GM21515 (cell line): ENCODE results near the gene SPOCK1.

ENCODE experiments used
- ATAC-seq: cut with Tn5 transposase; IDR thresholded peaks from one replicate; pipeline ENCODE4 v1.9.1; 2021; ENCODE audit not compliant: unreplicated experiment

The SPOCK1 gene

DNA sequence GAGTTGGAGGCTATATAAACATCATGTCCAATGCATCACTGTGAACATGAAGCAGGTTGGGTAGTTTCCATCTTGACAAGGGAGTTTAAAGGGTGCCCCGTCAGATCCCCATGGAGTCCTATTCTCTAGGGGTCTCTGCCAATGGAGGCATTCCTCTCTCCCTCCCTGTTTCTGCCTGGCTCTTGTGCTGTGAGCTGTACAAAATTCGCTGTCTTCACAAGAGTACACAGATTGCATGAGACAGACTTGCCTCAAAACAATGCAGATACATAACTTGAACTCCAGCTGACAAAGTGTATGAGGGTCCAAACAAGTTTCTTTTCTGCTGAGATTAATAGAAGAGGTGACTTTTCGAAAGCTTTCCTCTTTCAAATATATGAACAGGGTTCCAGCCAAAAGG is 165.2 kb downstream of the SPOCK1 start:
- ATAC-seq, result no peak

DNA sequence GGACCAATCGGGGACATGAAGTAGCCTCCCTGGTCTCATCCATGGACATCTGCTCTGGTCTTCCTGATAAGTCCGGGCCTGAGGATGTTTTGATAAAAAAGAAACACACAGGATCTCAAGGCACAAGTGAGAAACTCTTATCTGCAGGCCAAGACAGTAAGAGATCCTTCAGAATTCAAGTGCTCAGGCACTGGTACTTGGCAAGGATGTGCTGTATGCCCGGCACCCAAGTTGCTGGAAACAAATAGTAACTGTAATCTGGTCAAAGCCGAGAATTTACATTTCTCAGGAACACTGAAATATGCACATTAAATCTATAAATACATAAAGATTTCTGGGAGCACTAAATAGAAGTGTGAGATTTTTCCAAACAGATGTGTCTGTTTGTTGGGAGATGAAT is 165.7 kb downstream of the SPOCK1 start:
- no peak for ATAC-seq

DNA sequence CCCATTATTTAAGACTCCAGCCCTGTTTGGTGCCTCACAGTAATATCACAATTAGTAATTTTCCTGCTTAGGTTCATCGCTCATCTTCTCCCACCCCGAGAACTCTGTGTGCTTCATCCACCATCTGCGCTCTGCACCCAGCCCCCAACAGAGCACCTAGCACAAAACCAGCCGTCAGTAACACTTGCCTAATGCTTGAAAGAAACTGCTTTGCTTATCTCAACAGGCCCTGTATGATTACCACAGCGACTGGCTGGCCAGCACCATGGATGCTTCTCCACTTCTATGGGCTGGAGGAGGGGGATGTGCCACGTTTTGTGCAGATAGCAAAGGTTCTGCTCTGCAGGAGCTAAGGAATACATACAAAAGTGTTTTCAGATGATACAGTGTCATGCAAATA is 166.8 kb downstream of the SPOCK1 start:
- ATAC-seq, result no peak

DNA sequence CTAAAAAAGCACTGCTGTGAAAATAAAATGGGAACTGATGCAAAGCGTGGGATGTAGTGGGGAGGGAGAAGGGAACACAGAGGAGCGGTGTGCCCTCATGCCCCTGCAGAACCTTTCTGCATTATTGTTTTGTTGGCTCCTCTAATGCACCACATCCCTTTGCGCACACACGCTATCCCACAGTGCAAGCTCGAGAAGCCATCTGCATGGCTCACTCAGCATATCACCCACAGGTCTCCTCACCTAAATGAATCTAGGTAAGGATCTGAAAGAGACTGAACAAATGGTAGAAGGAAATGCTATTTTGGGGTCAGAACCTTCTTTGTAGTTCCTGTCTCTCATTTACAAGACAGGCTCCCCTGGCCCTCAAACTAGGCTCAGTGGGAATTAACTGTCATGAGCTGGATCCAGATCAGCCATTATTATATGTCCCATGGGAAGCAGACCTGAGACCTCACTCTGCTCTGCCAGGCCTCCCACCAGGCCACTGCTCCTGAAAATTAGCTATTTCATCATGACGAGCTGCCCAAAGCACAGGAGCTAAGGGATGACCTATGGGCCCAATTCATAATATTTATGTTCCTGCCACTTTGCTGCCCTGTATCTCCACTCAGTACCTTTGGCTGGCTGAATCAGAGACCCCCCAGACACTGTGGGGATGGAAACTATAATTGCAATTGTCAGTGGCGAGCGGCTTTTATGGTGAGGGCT is 169.4 kb downstream of the SPOCK1 start:
- ATAC-seq, result no peak

DNA sequence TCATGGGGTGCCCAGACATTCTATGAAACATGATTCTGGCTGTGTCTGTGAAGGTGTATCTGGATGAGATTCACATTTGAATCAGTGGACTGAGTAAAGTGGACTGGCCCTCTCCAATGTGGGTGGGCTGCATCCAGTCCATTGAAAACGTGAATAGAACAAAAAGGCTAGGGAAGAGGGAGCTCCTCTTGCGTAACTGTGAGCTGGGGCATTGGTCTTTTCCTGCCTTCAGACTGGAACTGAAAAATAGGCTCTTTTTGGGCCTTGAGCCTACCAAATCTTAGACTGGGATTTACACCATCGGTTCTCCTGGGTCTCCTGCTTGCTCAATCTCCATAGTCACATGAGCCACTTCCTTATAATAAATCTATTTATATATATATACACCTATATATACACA is 170.1 kb downstream of the SPOCK1 start:
- no peak for ATAC-seq

DNA sequence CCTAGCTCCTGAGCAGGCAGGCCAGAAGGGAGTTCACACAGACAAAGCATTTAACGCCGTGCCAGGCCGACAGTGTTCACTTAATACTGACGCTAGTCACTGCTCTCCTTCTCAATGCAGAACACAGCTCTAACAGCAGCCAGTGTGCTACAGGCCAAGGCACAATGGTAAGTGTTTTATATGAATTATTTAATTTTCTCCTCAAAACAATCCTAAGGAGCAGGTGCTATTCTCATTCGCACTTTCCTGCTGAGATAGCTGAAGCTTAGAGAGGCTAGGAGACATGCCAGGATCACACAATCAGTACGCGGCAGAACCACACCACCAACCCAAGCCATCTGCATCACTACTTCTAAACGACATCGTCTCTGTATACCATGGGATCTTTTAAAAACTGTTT is 170.7 kb downstream of the SPOCK1 start:
- ATAC-seq, result no peak

DNA sequence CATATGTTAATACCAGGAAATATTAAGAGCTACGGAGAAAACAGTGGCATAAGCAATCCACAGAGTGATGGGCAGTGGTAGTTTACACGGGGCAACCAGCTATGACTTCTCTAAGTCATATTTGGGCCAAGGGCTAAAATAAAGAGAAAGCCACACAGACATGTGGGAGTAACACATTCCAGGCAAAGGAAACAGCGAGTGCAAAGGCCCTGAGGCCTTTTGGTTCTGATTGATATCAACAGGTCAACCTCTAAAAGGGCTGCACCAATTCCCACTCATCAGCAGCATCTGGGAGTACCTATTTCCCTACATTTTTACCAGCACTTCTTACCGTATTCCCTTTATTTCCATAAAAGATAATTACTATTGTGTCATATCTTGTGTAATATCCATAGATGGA is 173.4 kb downstream of the SPOCK1 start:
- ATAC-seq, result no peak

DNA sequence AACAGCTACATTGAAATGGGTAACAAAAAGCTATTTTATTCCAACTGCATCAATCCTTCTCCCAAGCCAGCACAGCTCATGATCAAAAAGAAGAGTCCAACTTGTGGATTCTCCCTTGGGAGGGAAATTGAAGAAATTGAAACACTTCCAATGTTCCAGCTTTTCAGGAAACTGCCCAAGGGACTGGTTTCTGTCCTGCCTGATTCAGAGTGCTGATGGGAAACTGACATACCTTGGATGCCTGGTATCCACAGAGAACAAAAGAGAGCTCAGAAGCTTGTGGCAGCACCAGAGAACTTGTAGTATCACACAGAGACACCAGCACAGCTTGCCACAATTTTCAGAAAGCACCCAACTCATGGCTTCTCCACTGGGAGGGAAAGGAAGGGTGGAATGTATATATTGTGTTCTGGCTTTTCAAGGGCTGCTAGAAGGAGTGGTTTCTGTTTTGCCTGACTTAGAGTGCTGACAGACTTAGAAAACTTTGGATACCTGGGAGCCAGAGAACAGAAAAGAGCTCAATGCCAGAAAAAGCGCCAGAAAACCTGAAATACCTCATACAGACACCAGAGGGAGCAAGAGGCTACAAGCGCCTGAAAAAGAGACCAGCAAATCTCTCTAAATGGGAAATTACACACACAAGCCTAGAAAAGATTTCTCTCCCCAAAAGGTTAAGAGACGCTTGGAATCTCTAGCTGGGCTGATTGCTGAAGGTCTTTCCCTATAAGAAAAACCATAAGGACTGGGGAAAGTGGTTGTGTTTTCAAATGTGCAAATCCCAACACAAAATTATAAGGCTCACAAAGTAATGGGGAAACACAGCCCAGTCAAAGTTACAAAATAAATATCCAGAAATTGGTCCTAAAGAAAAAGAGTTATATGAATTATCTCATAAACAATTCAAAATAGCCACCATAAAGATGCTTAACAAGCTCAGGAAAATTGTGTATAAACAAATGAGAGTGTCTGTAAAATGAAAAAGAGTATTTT is 178.8 kb downstream of the SPOCK1 start:
- ATAC-seq, result peak; percentile 56

DNA sequence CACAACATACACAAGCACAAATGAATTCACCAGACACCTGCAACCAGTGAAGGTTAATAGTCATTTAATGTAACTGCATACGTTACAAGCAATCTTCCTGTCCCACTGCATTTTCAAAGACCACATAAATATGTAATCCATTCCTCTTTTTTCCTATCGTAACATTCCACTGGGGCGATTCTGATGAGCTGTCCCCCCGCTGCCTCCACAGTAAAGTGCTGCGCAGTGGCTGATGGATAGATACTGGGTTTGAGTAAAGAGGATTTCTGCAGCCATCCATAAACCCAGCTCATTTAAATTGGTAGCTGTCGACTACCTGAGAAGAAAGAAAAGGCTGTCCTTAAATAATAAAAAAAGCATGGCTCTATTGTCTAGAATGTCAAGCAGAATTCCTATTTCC is 181.1 kb downstream of the SPOCK1 start:
- ATAC-seq, result no peak

DNA sequence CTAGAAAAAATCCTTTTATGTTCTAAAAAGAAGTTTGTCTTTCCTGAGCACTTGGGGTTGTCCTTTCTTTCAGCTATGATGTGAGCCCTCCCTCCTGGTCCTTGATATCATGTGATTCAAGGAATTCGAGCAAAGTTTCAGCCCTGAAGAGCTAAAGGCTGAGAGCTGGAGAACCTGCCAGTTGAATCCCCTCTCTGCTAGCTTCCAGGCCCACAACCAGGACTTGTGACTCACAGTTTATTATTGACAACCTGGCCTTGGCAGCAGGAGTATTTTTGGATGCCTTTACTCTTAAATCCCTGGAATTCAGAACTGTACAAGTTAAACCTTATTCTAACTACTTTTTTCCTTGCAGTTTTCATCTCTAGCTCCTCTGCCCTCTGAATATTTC is 182.8 kb downstream of the SPOCK1 start:
- no peak for ATAC-seq

DNA sequence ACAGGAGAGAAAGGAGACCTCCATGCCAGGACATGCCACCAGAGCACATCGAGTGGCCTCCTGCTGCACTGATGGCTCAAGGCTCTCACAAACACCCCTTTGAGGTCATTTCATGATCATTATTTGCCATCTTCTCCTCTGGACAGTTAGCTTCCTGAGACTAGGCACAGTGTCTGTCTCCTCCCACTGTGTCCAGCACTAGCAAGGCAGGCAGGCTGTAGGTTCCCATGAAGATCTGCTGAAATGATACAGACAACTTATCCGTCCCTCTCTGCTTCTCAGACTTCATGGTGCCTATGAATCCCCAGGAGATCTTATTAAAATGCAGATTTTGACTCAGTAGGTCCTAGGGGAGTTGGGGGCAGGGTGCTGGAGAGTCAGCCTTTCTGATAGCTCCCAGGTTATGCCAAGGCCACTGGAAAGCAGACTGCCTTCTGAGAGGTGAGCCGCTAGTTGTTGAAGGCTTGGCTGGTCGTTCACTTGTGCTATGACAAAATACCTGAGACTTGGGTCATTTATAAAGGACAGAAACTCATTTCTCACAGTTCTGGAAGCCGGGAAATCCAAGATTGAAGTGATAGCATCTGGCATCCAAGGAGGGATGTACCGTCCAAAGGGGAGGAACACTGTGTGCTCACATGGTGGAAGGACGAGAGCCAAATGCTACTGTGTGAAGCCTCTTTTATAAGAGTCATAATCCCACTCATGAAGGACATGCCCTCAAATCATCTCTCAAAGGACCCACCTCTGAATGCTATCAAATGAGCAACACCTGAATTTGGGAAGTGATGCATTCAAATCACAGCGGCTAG is 183.4 kb downstream of the SPOCK1 start:
- ATAC-seq, result no peak

DNA sequence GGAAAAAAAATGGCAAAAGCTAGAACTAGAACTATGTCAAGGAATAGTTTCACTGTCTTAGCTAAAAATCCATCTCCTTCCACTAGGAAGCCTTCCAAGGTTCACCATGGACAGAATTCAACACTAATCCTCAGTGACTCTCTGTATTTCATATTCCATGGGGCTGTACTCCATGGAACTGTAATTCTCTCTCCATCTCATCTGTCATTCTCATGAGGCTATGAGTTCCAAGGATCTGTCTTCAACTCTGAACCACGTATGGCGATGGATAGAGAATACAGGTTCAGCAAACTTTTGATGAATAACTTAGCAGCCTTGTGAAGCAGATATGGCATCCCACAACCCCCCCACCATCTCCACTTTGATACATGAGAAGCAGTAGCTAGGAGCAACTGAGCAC is 184.0 kb downstream of the SPOCK1 start:
- ATAC-seq, result no peak

DNA sequence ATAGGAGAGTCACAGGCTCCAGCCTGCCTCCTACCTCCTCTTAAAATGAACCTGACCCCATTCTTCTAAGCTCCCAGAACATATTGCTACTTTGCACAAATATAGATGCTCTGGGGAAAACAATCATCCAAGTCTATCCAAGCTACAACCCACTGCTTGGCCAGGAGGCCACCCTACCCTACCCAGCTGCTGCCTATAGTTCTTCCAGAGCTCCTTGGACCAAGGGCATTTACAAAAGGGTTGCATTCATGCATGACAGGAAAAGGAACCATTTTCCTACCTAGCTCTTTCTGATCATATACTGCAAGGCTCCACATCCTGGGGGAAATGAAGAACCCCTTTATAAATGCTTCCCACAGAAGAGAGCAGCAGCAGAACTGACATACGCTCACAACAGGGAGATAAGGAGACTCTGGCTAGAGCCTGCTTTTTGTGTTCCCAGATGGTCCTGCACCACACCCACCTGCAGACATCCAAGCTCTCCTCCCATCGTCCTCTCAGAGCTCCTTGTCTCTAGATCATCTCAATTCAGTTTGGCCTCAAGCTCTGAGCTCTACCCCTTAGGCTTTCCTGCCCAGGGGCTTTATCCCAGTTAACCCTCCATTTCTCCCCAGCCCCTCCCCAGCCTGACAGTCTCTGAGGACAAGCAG is 185.5 kb downstream of the SPOCK1 start:
- no peak for ATAC-seq

DNA sequence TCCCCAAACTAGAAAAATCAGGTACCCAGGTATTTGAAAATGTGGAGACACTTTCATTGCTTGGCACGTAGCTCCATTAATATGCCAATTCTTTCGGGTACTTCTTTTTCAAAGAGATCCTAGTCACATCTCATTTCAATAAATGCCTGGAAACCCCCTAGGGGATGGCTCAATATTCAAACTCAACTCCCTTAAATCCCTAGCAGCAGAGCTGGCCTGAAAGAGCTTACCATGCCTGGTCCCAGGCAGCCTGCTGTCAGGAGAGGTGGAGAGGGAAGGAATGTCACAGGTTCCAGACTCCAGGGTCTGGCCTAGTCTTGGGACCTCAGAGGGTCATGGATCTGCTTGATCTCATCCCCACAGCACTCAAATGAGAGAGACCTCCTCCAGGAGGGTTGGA is 187.1 kb downstream of the SPOCK1 start:
- no peak for ATAC-seq

DNA sequence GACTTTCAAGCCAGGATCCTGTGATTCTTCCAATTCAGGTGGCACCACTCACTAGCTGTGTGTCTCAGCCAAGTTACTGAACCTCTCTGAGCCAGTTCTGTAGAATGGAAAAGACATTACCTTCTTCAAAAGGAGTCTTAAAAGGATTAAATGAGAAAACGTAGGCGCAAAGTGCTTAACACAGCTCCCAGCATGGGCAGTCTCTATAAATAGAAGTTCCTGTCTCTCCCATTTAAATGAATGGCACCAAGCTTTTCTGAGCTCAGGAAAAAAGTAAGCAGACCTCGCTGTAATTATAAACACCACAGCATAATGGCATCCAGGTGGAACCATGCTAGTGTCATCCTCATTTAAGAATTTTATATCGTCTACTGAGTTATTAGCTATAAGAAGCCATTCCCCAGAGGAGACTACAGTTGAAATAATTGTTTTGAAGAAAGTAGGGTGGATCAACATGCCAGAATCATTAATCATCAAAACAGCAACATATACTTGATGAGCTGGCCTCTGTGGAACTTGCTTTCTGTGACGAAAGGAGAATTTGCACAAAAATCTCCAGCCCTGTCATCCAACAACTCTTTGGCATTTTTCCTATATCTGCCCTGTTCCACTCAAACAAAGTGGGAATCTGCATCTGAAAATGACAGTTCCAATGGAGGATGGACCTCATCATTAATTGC is 188.9 kb downstream of the SPOCK1 start:
- ATAC-seq, result no peak

DNA sequence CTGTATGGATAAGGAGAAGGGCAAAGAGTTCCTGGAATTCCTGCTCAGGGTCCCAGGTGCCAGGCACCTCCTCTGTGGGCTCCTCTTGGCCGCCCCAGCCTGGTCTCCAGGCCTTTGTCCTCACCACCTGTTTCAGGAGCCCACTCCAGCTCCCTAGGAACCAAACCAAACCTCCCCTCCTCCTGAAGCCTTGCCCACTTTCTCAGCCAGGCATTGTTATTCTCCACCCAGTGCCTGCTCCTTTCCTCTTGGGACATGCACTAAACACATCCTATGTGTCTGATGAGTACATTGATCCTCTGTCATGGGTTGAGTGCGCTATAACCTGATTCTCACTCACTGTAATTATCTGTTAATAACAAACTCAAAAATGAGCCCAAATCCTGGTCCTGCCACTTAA is 189.8 kb downstream of the SPOCK1 start:
- no peak for ATAC-seq

DNA sequence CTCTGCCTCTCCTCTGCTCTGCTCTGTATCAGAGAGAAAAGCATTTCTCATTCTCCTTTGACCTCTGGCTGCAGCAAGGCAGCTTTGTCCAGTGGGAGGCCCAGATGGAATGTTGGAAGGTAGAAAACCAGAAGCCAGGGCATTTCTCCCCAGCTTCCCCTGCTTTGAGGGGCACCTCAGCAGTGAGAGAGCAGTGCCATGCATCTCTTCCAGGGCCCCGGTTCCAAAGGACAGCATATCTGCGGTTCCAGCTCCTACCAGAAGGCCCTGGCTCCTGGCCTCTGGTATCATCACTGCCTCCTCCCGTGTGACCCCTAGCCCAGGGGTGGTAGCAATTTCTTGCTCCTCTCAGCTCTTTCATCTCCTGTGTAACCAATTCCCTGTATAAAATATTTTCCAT is 190.8 kb downstream of the SPOCK1 start:
- ATAC-seq, result no peak

DNA sequence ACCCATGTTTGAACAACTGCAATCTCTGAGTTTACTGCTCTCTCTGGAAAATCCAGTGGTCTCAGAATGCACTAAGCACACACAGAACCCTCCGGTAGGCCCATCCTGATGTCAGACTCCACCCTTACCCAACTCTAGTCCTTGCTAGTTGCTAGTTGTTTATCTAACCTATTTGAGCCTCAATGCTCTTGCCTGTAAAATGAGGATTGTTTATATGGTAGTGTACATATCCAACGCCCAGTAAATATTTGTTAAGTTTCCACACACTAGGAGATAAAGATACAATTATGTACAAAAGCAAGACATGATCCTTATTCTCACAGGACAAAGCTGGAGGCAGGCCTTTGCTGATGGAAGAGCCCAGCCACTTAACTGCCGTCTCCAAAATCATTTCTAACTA is 192.2 kb downstream of the SPOCK1 start:
- ATAC-seq, result no peak

DNA sequence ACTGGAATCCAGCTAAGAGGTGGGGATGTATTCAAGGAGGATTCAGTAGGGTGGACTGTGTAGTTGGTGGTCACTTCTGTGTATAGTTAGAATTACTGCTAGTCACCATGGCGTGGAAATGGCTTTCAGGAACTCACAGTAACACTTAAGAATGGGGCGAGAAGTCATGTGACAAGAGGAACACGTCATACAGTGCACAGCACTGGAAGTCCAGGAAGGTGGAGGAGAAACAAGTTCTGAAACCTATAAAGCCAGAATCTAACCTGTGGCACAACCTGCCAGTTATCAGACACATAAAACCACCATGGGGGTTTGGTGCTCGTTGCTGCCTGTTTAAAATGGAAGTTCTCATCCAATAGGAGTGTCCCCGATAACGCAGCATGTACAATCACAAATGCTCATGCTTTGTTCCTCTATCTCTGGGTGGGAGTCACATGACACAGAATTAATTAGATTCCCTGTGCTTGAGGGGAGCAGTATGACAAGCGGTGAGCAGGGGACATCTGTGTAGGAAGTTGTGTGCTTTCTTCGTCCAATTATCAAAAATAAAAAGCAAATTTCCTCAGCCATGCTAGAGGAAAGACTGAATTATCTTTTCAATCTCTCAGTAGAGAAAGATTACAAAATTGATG is 193.0 kb downstream of the SPOCK1 start:
- no peak for ATAC-seq
